ENCODE measurements around the gene MAPKAP1.

DNA sequence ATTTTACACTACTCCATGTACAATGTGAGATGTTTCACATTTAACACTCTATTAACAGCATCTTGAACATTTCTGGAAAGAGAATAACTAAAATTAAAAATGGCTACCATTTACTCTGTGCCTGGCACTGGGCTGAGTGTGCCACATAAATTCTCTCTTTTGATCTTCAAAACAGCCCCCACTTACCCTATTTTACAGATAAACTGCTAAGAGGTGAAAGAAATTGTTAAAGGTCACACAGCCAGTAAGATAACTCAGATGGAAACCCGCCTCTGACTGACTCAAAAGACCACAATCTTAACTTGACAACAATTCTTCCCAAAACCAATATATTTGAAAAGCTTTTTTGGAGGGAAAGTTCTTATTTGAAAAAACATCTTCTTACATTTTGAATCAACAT is 97.3 kb downstream of the MAPKAP1 start:
- TF ChIP-seq, protein P1, sequence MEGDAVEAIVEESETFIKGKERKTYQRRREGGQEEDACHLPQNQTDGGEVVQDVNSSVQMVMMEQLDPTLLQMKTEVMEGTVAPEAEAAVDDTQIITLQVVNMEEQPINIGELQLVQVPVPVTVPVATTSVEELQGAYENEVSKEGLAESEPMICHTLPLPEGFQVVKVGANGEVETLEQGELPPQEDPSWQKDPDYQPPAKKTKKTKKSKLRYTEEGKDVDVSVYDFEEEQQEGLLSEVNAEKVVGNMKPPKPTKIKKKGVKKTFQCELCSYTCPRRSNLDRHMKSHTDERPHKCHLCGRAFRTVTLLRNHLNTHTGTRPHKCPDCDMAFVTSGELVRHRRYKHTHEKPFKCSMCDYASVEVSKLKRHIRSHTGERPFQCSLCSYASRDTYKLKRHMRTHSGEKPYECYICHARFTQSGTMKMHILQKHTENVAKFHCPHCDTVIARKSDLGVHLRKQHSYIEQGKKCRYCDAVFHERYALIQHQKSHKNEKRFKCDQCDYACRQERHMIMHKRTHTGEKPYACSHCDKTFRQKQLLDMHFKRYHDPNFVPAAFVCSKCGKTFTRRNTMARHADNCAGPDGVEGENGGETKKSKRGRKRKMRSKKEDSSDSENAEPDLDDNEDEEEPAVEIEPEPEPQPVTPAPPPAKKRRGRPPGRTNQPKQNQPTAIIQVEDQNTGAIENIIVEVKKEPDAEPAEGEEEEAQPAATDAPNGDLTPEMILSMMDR (IDR thresholded peaks at IDR 0.05): no peak
- TF ChIP-seq POLR2A (IDR thresholded peaks at IDR 0.05): no peak
